C4-2B (cell line): Measurements from ENCODE around the gene NSFL1C.

Experiments used
- CTCF ChIP-seq: fragments of 450-650 bp; conservative IDR thresholded peaks from 2 replicates; pipeline ENCODE4 v1.5.1; 2017; ENCODE audit warnings: mild to moderate bottlenecking
- ZFX ChIP-seq: fragments of 450-650 bp; IDR thresholded peaks from 2 replicates; pipeline ENCODE4 v1.6.1; 2017

GRCh38 chr20:1429143-1429728 is 37.4 kb downstream of the NSFL1C start:
- TF ChIP-seq CTCF = no peak
- no peak for TF ChIP-seq ZFX
